Neuronal stem cell (in vitro differentiated cells): ENCODE measurements around the gene PNP.

Experiments
- DNase-seq: peaks from one replicate; pipeline ENCODE4 v3.0.0-alpha.2; 2013; ENCODE audit warnings: low spot score
- H2AFZ ChIP-seq: one replicate; pipeline ENCODE4 v1.6.1; 2013; ENCODE audit warnings: mild to moderate bottlenecking, low read length, inconsistent platforms
- H2AK5ac ChIP-seq: 2 replicates; pipeline ENCODE4 v1.6.1; 2013; ENCODE audit warnings: low read depth, mild to moderate bottlenecking, inconsistent platforms, low read length, moderate library complexity, mixed read lengths
- H2BK120ac ChIP-seq: 2 replicates; pipeline ENCODE4 v1.6.1; 2013; ENCODE audit warnings: low read depth, mild to moderate bottlenecking, inconsistent platforms, low read length, moderate library complexity, mixed read lengths
- H2BK12ac ChIP-seq: one replicate; pipeline ENCODE4 v1.6.1; 2013; ENCODE audit warnings: low read length, inconsistent platforms
- H2BK15ac ChIP-seq: 2 replicates; pipeline ENCODE4 v1.6.1; 2013; ENCODE audit warnings: mild to moderate bottlenecking, low read length, inconsistent platforms, mixed read lengths
- H2BK5ac ChIP-seq: one replicate; pipeline ENCODE4 v1.6.1; 2013; ENCODE audit warnings: inconsistent platforms, mild to moderate bottlenecking, low read length, moderate library complexity
- H3K14ac ChIP-seq: one replicate; pipeline ENCODE4 v1.6.1; 2013; ENCODE audit warnings: low read length, inconsistent platforms
- H3K18ac ChIP-seq: 2 replicates; pipeline ENCODE4 v1.6.1; 2013; ENCODE audit warnings: low read length, inconsistent platforms
- H3K23ac ChIP-seq: 2 replicates; pipeline ENCODE4 v1.6.1; 2013; ENCODE audit warnings: low read depth, mild to moderate bottlenecking, mixed read lengths, low read length, inconsistent platforms; ENCODE audit not compliant: poor library complexity
- H3K27ac ChIP-seq: replicated peaks from 3 replicates; pipeline ENCODE4 v1.5.1; 2013; ENCODE audit warnings: low read length, inconsistent platforms
- H3K27me3 ChIP-seq, 3 experiments: 2 replicates each; pipeline ENCODE4 v1.6.1; 2013; ENCODE audit warnings: low read length in 3 of 3, mild to moderate bottlenecking in 2 of 3, inconsistent platforms in 1 of 3, low read depth in 1 of 3, mixed read lengths in 1 of 3, moderate library complexity in 1 of 3; ENCODE audit not compliant: control insufficient read depth in 3 of 3, insufficient read depth in 3 of 3
- H3K36me3 ChIP-seq, 2 donors: replicated peaks in 1 of 2; 2 replicates each; pipeline ENCODE4 v1.6.1; 2013; ENCODE audit warnings: low read length in 2 of 2; ENCODE audit not compliant: control insufficient read depth in 2 of 2, insufficient read depth in 2 of 2
- H3K4ac ChIP-seq: 2 replicates; pipeline ENCODE4 v1.6.1; 2013; ENCODE audit warnings: inconsistent platforms, mild to moderate bottlenecking, low read length, moderate library complexity
- H3K4me1 ChIP-seq, 2 donors: 1 replicate in 1 of 2; 2 replicates in 1 of 2; pipeline ENCODE4 v1.6.1; 2013; ENCODE audit warnings: low read length in 2 of 2, low read depth in 1 of 2; ENCODE audit not compliant: control insufficient read depth in 2 of 2, insufficient read depth in 1 of 2
- H3K4me2 ChIP-seq: one replicate; pipeline ENCODE4 v1.6.1; 2013; ENCODE audit warnings: mild to moderate bottlenecking, low read length, inconsistent platforms; ENCODE audit not compliant: insufficient read depth, poor library complexity, severe bottlenecking
- H3K4me3 ChIP-seq, 2 donors: 2 replicates each; pipeline ENCODE4 v1.5.1; 2013; ENCODE audit warnings: low read length in 2 of 2, mild to moderate bottlenecking in 2 of 2, inconsistent platforms in 1 of 2, moderate library complexity in 1 of 2
- H3K79me1 ChIP-seq: one replicate; pipeline ENCODE4 v1.6.1; 2013; ENCODE audit warnings: low read depth, mild to moderate bottlenecking, inconsistent platforms, low read length, moderate library complexity
- H3K9ac ChIP-seq: one replicate; pipeline ENCODE4 v1.6.1; 2013; ENCODE audit warnings: mild to moderate bottlenecking, low read depth, low read length, inconsistent platforms; ENCODE audit not compliant: poor library complexity
- H3K9me3 ChIP-seq, 2 donors: replicated peaks in 1 of 2; 2 replicates each; pipeline versions ENCODE3 to v1.6.1; 2013; ENCODE audit warnings: low read length in 2 of 2, mild to moderate bottlenecking in 2 of 2, inconsistent platforms in 1 of 2, low read depth in 1 of 2, mixed read lengths in 1 of 2, moderate library complexity in 1 of 2; ENCODE audit not compliant: control insufficient read depth in 2 of 2, insufficient read depth in 1 of 2
- H4K8ac ChIP-seq: one replicate; pipeline ENCODE4 v1.6.1; 2013; ENCODE audit warnings: low read depth, mild to moderate bottlenecking, inconsistent platforms, low read length, moderate library complexity
- H4K91ac ChIP-seq: one replicate; pipeline ENCODE4 v1.6.1; 2013; ENCODE audit warnings: low read length, low read depth, mild to moderate bottlenecking, inconsistent platforms; ENCODE audit not compliant: poor library complexity
- WGBS, 2 donors: extraction: QIAGEN DNeasy Blood & Tissue Kit; methylation state at CpG; one replicate each; pipeline ENCODE4 v1.1.7; 2013; ENCODE audit warnings: missing lambda C conversion rate in 2 of 2, mixed read lengths in 1 of 2; ENCODE audit not compliant: insufficient read length in 2 of 2, insufficient replicate concordance in 1 of 2; ENCODE audit errors: extremely low coverage in 2 of 2; 5-methylcytosine and 5-hydroxymethylcytosine counted together

Gene PNP

DNA sequence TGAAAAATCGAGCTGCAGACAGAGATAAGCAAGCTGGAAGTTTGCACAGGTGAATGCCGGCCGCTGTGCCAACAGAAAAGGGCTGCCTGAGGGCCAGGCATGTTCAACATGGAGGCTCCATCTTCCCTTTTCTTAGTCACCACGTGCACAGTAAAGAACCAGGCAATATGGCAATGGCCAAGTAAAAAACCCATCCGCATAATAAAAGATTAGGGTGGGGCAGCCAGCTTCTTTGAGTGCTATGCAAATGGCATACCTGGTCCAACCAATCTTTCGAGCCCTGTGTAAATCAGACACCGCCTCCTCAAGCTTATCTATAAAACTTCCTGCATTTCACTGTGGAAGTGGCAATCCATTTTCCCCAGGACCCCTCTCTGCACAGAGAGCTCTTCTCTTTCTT lies 16.7 kb downstream of the PNP start:
- no peak overlapping the region for H3K18ac ChIP-seq
- no peak overlapping the region for H2AFZ ChIP-seq
- H3K9me3 ChIP-seq = no peaks in the 10 kb centered on the region
- DNase-seq = no peak
- H3K14ac ChIP-seq = no peak overlapping the region
- H4K91ac ChIP-seq = no peak overlapping the region
- H3K4ac ChIP-seq = no peak overlapping the region
- peaks cover 0 to 22% (median 0%) of the 10 kb centered on the region in 3 experiments for H3K27me3 ChIP-seq
- no peak overlapping the region for H2AK5ac ChIP-seq
- no peak overlapping the region for H3K27ac ChIP-seq
- peaks cover 2% of the 10 kb centered on the region in 2 donors for H3K4me1 ChIP-seq
- H2BK15ac ChIP-seq = no peak overlapping the region
- no peak overlapping the region for H2BK12ac ChIP-seq
- H3K4me3 ChIP-seq = no peak overlapping the region
- H4K8ac ChIP-seq = no peak overlapping the region
- H3K4me2 ChIP-seq = no peak overlapping the region
- no CpG with 5 or more reads among the region's 7 CpGs for WGBS, 2 donors
- no peak overlapping the region for H2BK120ac ChIP-seq
- H3K79me1 ChIP-seq = no peaks in the 10 kb centered on the region
- H3K9ac ChIP-seq = no peak overlapping the region
- no peaks in the 10 kb centered on the region for H3K36me3 ChIP-seq
- H2BK5ac ChIP-seq = no peak overlapping the region
- no peak overlapping the region for H3K23ac ChIP-seq

DNA sequence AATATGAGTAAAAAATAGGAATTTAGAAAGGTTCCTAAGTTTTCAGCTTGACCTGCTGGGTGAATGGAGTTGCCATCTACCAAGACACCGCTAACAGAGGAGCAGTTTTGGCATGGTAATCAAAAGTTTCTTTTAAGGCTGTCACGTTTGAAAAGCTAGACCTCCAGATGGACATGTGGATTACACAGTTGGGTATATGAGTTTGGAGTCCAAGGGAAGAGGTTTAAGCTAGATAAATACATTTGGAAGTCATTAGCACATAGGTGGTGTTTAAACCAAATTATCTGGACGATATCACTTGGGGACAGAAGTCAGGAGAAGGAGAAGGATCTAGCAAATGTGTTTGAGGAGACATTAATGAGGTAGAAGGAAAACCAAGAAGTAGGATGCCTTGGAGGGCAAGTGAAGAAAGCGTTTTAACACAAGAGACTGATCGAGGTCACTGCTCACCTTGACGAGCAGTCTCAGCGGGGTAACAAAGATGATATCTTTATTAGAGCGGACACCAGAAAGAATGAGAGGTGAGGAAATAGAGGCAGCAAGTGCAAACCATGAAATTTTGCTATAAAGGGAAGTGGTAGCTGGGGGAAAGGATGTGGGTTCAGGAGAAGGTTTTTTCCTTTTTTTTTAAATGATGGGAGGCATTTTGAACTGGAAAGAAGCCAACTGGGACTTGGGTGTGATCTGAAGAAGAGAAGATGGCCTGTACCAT lies 17.6 kb downstream of the PNP start:
- DNase-seq = no peak
- H3K27me3 ChIP-seq = peaks cover 0 to 22% (median 0%) of the 10 kb centered on the region in 3 experiments
- no peak overlapping the region for H4K91ac ChIP-seq
- H3K23ac ChIP-seq = no peak overlapping the region
- no peak overlapping the region for H3K9ac ChIP-seq
- H3K4ac ChIP-seq = no peak overlapping the region
- no peak overlapping the region for H2BK120ac ChIP-seq
- no peaks in the 10 kb centered on the region for H3K36me3 ChIP-seq
- no peaks in the 10 kb centered on the region for H3K79me1 ChIP-seq
- no peak overlapping the region for H2AFZ ChIP-seq
- no peak overlapping the region for H3K4me2 ChIP-seq
- H2BK5ac ChIP-seq = no peak overlapping the region
- H3K4me1 ChIP-seq = peaks cover 0 to 2% of the 10 kb centered on the region in 2 donors
- no peak overlapping the region for H3K14ac ChIP-seq
- no peak overlapping the region for H2BK15ac ChIP-seq
- no peak overlapping the region for H3K18ac ChIP-seq
- no peak overlapping the region for H2BK12ac ChIP-seq
- H3K4me3 ChIP-seq = no peak overlapping the region
- no peak overlapping the region for H4K8ac ChIP-seq
- no peaks in the 10 kb centered on the region for H3K9me3 ChIP-seq
- no peak overlapping the region for H3K27ac ChIP-seq
- WGBS, 2 donors = no CpG with 5 or more reads among the region's 8 CpGs
- H2AK5ac ChIP-seq = no peak overlapping the region

GRCh38 chr14:20487396-20487725 lies 18.2 kb downstream of the PNP start:
- H2BK120ac ChIP-seq = no peak overlapping the region

DNA sequence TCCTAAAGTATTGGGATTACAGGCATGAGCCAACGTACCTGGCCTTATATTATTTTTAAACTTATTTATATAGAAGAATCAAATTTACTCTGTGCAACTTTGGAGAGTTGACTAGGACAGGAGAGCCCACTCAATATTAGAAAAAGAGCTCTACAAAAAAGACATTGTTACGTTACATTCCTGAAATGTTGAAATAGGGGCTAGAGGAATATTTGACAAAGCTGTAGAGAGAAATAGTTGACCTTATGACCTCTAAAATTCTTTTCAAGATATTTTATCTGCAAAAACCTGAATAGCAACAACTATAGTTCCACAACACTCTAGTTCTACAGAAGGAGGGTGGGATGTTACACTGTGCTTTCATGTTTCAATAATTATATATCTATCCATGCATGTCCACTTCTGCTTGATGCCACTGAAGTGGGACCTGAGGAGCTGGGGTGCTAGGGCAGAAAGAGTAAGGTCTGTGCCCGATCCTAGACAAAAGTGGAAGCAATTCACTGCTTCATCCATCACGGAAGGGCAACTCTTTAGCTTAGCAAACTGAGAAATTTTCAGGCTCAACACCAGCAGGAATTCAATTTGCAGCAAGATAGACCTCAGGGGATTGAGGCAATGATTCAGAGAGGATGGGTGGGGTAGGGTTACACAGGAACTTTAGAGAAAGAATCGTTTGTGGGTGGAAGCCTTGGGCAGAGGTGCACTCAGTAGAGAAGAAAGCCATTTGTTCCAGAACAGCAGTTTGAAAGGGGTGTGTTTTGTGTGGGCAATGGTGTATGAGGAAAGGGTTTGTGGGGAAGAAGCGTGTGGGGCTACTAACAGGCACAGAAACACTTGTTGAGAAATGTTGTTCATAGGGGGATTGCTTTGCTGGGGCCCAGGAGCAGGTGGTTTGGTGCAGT lies 20.1 kb downstream of the PNP start:
- H4K8ac ChIP-seq = no peak overlapping the region
- no peak overlapping the region for H2AFZ ChIP-seq
- no peak overlapping the region for H2BK12ac ChIP-seq
- no peak overlapping the region for H3K18ac ChIP-seq
- H3K4ac ChIP-seq = no peak overlapping the region
- no peak overlapping the region for H3K4me2 ChIP-seq
- no peak overlapping the region for H4K91ac ChIP-seq
- DNase-seq = no peak
- no peak overlapping the region for H3K14ac ChIP-seq
- no peak overlapping the region for H3K23ac ChIP-seq
- H3K27ac ChIP-seq = no peak overlapping the region
- H2BK120ac ChIP-seq = no peak overlapping the region
- H2BK15ac ChIP-seq = no peak overlapping the region
- no peaks in the 10 kb centered on the region for H3K9me3 ChIP-seq
- no peaks in the 10 kb centered on the region for H3K79me1 ChIP-seq
- peaks cover 0 to 2% of the 10 kb centered on the region in 2 donors for H3K4me1 ChIP-seq
- no peak overlapping the region for H2AK5ac ChIP-seq
- no peak overlapping the region for H3K9ac ChIP-seq
- H3K27me3 ChIP-seq = peaks cover 0 to 5% (median 0%) of the 10 kb centered on the region in 3 experiments
- WGBS, 2 donors = no CpG with 5 or more reads among the region's 6 CpGs
- no peaks in the 10 kb centered on the region for H3K36me3 ChIP-seq
- H3K4me3 ChIP-seq = no peak overlapping the region
- H2BK5ac ChIP-seq = no peak overlapping the region

More at GRCh38 chr14:20487396-20487725, 18.2 kb downstream of the PNP start:
- Histone ChIP-seq H2AFZ (no peak overlapping the region), H3K23ac (no peak overlapping the region), H3K4ac (no peak overlapping the region), H3K4me2 (no peak overlapping the region), H3K4me1 (peaks cover 0 to 2% of the 10 kb centered on the region in 2 donors), H3K79me1 (no peaks in the 10 kb centered on the region), H3K4me3 (no peak overlapping the region), H2BK5ac (no peak overlapping the region), H3K27ac (no peak overlapping the region), H3K18ac (no peak overlapping the region), H3K36me3 (no peaks in the 10 kb centered on the region), H2BK15ac (no peak overlapping the region), H3K9me3 (no peaks in the 10 kb centered on the region), H2AK5ac (no peak overlapping the region), H4K8ac (no peak overlapping the region), H2BK12ac (no peak overlapping the region), H3K9ac (no peak overlapping the region), H3K14ac (no peak overlapping the region), H4K91ac (no peak overlapping the region), H3K27me3 (peaks cover 0 to 19% (median 0%) of the 10 kb centered on the region in 3 experiments)
- no peak for DNase-seq
